DMS53 treated with DMSO at 0.1 percent for 48 hours (cell line): Measurements from ENCODE around the gene NCCRP1.
"Not testable (repeated sequence)": the region's sequence is repeated elsewhere in the genome, so short reads cannot be mapped to it uniquely, and the experiment has no call there.

ENCODE experiments used
- DNase-seq: peaks from one replicate; lab custom pipeline; 2025; ENCODE audit not compliant: unreplicated experiment; lab: John Stamatoyannopoulos, UW

Gene NCCRP1

DNA sequence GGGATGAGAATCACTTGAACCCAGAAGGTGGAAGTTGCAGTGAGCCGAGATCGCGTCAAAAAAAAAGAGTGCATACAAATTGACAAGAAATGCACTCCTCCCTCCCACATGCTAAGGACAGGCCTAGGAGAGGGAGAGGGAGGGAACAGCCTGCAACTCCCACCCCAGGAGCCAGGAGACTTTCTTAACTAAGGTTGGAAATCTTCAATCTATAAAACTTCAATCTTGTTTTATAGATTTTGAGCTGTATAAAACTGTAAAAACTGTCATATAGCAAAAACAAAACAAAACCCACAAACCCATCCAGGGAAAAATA lies 8.6 kb downstream of the NCCRP1 start:
- DNase-seq, result no peak

GRCh38 chr19:39206122-39206521 lies 9.4 kb downstream of the NCCRP1 start:
- DNase-seq, result no peak

DNA sequence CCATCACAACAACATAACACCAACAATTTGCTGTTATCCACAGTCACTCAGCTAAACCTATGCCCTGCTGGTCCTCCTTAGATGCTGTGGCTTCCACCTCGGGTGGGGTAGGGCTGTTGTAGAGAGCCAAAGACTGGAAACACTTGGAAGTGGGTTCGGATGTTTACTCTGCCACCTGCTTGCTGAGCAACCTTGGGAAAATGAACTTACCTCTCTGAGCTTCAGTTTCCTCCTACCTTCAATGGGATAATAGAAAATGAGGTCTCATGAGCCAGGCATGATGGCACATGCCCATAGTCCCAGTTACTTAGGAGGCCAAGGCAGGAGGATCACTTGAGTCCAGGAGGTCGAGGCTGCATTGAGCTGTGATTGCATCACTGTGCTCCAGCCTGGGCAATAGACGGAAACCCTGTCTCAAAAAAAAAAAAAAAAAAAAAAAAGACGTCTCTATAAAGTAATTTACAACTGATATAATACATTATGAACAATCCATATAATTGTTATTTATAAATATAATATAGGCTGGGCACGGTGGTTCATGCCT lies 10.6 kb downstream of the NCCRP1 start:
- DNase-seq, result no peak

DNA sequence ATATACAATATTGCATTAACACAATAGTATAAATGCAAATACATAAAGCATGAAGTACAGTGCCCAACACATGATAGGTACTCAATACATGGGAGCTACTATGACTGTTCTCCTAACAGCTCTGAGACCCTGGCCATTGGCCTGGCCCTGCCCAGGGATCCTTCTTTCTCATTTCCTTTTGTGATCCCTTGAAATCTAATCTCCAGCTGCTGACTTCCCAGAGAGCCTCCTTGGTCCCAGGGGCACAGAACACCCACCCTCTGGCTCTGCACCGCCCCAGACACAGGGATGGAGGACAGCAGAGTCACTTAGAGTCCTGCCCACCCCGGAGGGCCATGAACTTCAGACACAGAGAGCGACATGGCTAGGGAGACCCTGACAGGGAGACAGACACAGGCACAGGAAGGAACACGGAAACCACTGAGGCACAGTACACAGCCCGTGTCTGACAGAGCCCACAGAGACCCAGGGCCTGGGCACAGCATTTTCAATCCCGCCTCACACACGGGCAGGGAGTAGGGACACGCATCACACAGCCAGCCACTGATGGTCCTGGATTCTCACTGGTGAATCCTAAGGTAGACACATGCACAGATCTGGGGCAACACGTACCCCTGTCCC lies 11.5 kb downstream of the NCCRP1 start:
- no peak for DNase-seq

GRCh38 chr19:39209196-39209595 lies 12.4 kb downstream of the NCCRP1 start:
- no peak for DNase-seq

- no peak for DNase-seq
These were observed 15.1 kb downstream of the NCCRP1 start for GRCh38 chr19:39211731-39212374.

DNA sequence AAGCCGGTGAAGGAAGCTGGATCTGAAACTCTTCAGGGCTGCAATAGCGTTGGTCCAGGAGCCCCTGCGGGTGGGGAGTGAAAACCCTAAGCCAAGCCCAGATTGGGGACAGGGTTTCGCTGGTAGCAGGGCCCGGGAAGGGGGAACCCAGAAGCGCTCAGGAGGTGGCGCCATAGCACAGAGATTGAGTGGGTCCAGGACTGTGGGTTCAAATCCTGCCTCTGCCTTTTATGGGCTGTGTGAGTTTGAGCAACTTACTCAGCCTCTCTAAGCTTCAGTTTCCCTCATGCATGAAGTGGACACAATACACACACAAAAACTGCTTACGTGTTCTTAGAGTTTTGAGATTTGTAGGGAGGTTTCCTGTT lies 15.6 kb downstream of the NCCRP1 start:
- DNase-seq, result no peak

GRCh38 chr19:39215323-39215722 lies 18.6 kb downstream of the NCCRP1 start:
- not testable (repeated sequence) for DNase-seq

- no peak for DNase-seq
These were observed 20.3 kb downstream of the NCCRP1 start for GRCh38 chr19:39217094-39217493.

- no peak for DNase-seq
These were observed 21.7 kb downstream of the NCCRP1 start for GRCh38 chr19:39218230-39219007.

DNA sequence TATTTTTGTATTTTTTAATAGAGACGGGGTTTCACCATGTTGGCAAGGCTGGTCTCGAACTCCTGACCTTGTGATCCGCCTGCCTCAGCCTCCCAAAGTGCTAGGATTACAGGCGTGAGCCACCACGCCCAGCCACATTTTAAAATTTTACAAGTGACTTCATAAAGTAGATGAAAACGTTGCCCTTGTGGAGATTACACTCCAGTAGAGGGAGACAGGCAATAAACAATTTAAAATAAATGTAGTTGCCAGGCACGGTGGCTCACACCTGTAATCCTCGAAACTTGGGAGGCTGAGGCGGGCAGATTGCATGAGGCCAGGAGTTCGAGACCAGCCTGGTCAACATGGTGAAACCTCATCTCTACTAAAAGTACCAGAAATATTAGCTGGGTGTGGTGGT lies 22.3 kb downstream of the NCCRP1 start:
- DNase-seq, result not testable (repeated sequence)

DNA sequence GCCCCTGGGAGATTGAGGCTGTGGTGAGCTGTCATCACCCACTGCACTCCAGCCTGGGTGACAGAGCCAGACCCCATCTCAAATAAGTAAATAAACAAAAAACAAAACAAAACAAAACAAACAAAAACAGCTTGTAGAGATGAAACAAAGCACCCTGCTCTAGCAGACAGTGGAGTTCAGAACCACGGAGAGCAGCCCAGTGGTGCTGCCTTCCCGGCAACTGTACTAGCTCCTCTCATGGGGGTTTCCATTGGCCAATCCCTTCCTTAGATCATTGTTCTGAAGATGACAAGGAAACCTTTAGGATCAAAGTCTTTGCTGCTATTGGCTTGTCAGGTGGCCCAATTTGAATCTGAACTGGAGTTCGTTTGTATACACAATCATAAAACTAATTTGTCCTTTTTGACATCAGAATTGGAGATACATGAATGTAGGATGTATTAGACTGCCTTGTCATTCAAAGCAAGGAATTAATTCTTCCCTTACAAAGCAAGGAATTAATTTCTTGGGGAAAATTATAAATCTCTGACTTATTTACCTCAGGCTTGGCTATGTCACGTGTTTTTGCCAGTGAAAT lies 27.0 kb downstream of the NCCRP1 start:
- no peak for DNase-seq

- no peak for DNase-seq
These were observed 28.1 kb downstream of the NCCRP1 start for GRCh38 chr19:39224910-39225309.

DNA sequence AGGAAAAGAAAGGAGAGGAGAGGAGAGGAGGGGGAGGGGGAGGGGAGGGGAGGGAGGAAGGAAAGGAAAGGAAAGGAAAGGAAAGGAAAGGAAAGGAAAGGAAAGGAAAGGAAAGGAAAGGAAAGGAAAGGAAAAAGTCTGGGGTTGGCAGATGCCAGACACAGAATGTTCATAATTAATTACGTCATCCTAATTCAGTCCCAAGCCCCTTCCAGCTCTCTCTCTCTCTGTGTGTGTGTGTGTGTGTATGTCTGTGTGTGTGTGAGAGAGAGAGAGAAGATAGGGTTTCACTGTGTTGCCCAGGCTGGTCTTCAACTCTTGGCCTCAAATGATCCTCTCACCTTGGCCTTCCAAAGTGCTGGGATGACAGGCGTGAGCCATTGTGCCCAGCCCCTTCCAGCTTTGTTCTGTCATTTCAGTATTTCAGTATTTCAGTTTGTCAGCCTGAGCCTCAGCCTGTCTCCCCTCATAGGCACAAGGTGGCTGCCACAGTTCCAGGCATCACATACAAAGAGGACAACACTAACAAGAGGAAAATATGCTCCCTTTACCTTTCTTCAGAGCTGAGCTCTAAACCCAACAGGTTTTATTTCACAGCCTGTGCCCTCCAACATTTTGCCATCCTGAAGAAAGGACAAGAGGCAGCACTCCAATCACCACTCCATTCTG lies 33.5 kb downstream of the NCCRP1 start:
- no peak for DNase-seq

DNA sequence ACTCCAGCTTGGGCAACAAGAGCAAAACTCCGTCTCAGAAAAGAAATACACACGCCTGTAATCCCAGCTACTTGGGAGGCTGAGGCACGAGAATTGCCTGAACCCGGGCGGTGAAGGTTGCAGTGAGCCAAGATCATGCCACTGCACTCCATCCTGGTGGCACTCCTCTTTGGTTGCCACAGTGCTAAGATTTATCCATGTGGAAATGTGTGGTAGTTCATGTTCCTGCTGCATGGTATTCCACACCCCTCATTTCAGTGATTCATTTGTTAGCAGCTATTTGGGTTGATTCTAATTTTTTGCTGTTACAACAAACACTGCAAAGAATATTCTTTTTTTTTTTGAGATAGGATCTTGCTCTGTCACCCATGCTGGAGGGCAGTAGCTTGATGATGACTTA lies 35.9 kb downstream of the NCCRP1 start:
- no peak for DNase-seq

GRCh38 chr19:39236527-39236926 lies 39.8 kb downstream of the NCCRP1 start:
- no peak for DNase-seq

DNA sequence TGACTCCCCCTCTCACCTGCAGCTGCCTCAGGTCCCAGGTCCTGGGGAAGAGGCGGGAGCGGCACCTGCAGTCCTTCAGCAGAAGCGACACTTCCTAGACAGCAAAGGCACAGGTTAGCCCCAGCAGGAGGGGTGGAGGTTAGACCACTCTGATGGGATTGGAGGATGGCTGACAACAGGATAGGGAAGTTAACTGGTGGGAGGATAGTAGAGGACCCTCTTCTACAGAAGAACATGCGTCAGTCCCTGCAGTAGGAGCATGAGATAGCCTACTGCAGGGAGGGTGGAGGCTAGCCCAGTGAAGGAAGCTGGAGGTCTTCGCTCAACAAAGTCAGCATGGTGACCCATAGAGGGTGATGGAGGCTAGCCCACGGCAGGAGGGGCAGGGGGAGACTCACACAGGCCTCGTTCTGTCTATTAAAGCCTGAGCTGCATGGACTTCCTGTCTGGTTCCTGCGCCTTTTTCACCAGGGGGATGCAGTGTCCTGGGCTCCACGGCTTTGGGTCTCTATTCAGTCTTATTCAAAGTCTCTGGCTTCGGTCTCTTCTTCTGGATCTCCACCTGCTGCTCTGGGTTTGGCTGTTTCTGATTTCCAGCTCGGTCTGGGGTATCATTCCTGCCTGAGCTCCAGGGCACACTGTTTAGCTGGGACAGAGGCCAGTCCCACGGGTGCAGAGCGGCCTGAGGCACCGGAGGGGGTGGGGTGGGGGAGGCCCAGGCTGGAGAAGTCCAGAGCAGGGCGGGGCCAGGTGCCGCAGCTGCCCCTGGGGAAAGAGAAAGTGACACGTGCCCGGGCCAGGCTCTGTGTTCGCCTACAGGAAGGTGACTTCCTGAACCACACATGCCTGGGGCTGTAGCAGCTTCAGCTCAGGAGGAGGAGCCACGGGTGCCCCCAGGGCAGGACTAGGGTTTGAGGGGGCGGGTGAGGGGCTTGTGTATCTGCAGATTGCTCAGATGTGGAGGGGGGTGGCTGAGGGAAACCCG lies 40.7 kb downstream of the NCCRP1 start:
- DNase-seq, result peak; percentile 59

- DNase-seq, result no peak
These were observed 41.4 kb downstream of the NCCRP1 start for GRCh38 chr19:39238209-39238608.

DNA sequence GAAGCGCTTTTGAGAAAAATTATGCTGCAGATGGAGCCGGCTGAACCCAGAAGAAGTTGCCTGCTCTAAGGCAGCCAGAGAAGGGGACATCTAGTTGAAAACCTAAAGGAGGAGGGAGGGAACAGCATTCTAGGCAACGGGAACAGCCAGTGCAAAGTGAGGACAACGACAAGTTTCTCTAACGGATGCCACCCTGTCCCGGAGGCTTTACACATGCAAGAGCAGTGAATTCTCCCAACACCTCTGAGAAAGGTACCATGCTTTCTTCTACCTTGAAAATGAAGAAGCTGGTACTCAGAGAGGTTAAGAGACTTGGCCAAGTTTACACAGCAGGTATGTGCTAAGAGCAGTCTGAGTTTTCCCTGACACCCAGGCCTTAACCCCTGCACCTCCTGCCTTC lies 42.2 kb downstream of the NCCRP1 start:
- no peak for DNase-seq

DNA sequence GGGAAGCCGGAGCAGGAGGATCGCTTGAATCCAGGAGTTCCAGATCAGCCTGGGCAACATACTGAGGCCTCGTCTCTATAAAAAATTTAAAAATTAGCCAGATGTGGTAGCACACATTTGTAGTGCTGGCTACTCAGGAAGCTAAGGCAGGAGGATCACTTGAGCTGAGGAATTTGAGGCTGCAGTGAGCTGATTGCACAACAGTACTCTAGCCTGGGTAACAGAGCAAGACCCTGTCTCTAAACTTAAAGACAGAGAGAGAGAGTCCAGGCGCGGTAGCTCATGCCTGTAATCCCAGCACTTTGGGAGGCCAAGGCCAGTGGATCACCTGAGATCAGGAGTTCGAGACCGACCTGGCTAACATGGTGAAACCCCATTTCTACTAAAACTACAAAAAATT lies 43.7 kb downstream of the NCCRP1 start:
- DNase-seq, result no peak
